ENCODE results near the gene MRPL38.
A peak's percentile ranks its signal among the peaks of the same experiment; 100 is the strongest.

The MRPL38 gene

GRCh38 chr17:75904749-75905521 lies at the start of gene MRPL38:
Gene MRPL38 (minus strand): TSS chr17:75904884. CDS start chr17:75904875, 9 bp downstream.
- Histone ChIP-seq H3K4me3 (peak within 1 kb of the TSS; percentile 82 to 97 (median 93)), H3K4me1 (peaks cover 32 to 50% (median 42%) of the 10 kb centered on the region in 10 experiments), H3K4me2 (peak within 1 kb of the TSS; percentile 80 to 99 (median 96)), H4K20me1 (peaks cover 0 to 4% (median 0%) of the 10 kb centered on the region in 11 experiments; a peak in 2 of 22 replicates), H3K36me3 (peaks cover 25 to 34% (median 31%) of the 10 kb centered on the region in 11 experiments), H3K9me3 (replicated peaks in 1 of 11) (no peaks in the 10 kb centered on the region), H3K27ac (peak within 1 kb of the TSS; percentile 79 to 93 (median 86)), H3K9ac (peak within 1 kb of the TSS; percentile 83 to 97 (median 92)), H3K27me3 (no peaks in the 10 kb centered on the region)
- TF ChIP-seq Cebpa-rat (IDR thresholded peaks at IDR 0.05): no peak

- Histone ChIP-seq H3K4me1 (peaks cover 0 to 48% (median 33%) of the 10 kb centered on the region in 10 experiments; a peak in 13 of 20 replicates), H4K20me1 (peaks cover 0 to 6% (median 0%) of the 10 kb centered on the region in 11 experiments; a peak in 3 of 22 replicates), H3K27me3 (no peaks in the 10 kb centered on the region), H3K27ac (peak overlapping the region in 2 of 11 experiments; percentile 37 to 51; a peak in 3 of 22 replicates), H3K9ac (peak overlapping the region in 4 of 11 experiments; percentile 32 to 50 (median 32); a peak in 3 of 22 replicates), H3K9me3 (replicated peaks in 1 of 11) (no peaks in the 10 kb centered on the region), H3K36me3 (peaks cover 90 to 100% (median 99%) of the 10 kb centered on the region in 11 experiments), H3K4me3 (no peak overlapping the region), H3K4me2 (peak overlapping the region in 8 of 11 experiments; percentile 13 to 79 (median 66); a peak in 15 of 22 replicates)
- TF ChIP-seq Cebpa-rat (IDR thresholded peaks at IDR 0.05): no peak
These were observed 46.3 kb upstream of the MRPL38 start for GRCh38 chr17:75950855-75951554.

DNA sequence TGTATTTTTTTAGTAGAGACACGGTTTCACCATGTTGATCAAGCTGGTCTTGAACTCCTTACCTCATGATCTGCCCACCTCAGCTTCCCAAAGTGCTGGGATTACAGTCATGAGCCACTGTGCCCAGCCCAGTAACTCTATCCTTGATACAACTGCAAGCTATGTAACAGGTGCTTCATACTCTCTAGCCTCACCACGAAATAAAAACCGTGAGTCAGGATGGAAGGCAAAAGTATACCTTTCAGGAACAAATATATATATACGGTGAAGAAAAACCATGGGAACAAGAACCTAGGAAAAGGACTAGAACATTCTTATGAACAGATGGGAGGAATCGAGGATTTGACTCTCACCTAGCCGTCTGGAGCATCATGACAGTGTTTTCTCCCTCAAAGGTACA lies 45.7 kb upstream of the MRPL38 start:
- no peaks in the 10 kb centered on the region for H3K27me3 ChIP-seq
- H4K20me1 ChIP-seq: peaks cover 0 to 6% (median 0%) of the 10 kb centered on the region in 11 experiments; a peak in 3 of 22 replicates
- H3K9me3 ChIP-seq (replicated peaks in 1 of 11): no peaks in the 10 kb centered on the region
- H3K4me3 ChIP-seq: no peak overlapping the region
- peaks cover 0 to 48% (median 33%) of the 10 kb centered on the region in 10 experiments; a peak in 13 of 20 replicates for H3K4me1 ChIP-seq
- peaks cover 87 to 100% (median 99%) of the 10 kb centered on the region in 11 experiments for H3K36me3 ChIP-seq
- no peak for TF ChIP-seq Cebpa-rat (IDR thresholded peaks at IDR 0.05)
- peak overlapping the region in 7 of 11 experiments; percentile 30 to 79 (median 72); a peak in 13 of 22 replicates for H3K4me2 ChIP-seq
- no peak overlapping the region for H3K27ac ChIP-seq
- peak overlapping the region in 1 of 11 experiments; percentile 32; a peak in 1 of 22 replicates for H3K9ac ChIP-seq

- no peak for TF ChIP-seq Cebpa-rat (IDR thresholded peaks at IDR 0.05)
- no peaks in the 10 kb centered on the region for H3K27me3 ChIP-seq
- peaks cover 49 to 75% (median 63%) of the 10 kb centered on the region in 11 experiments for H3K36me3 ChIP-seq
- H3K4me1 ChIP-seq: peaks cover 10 to 22% (median 13%) of the 10 kb centered on the region in 10 experiments
- H3K27ac ChIP-seq: no peak overlapping the region
- no peak overlapping the region for H3K9ac ChIP-seq
- H3K4me3 ChIP-seq: no peak overlapping the region
- H3K4me2 ChIP-seq: no peak overlapping the region
- H4K20me1 ChIP-seq: no peaks in the 10 kb centered on the region; a peak in 1 of 22 replicates
- no peaks in the 10 kb centered on the region for H3K9me3 ChIP-seq (replicated peaks in 1 of 11)
These were observed 40.5 kb upstream of the MRPL38 start for GRCh38 chr17:75945211-75945610.

- Histone ChIP-seq H3K4me3 (no peak overlapping the region), H3K27ac (no peak overlapping the region), H3K9me3 (replicated peaks in 1 of 11) (no peaks in the 10 kb centered on the region), H3K4me2 (no peak overlapping the region), H4K20me1 (no peaks in the 10 kb centered on the region; a peak in 1 of 22 replicates), H3K27me3 (no peaks in the 10 kb centered on the region), H3K9ac (no peak overlapping the region), H3K4me1 (peaks cover 13 to 20% (median 18%) of the 10 kb centered on the region in 10 experiments), H3K36me3 (peaks cover 32 to 58% (median 46%) of the 10 kb centered on the region in 11 experiments)
- TF ChIP-seq Cebpa-rat (IDR thresholded peaks at IDR 0.05): no peak
These were observed 38.8 kb upstream of the MRPL38 start for GRCh38 chr17:75943491-75943890.

- no peak overlapping the region for H3K4me2 ChIP-seq
- H3K36me3 ChIP-seq: peaks cover 22 to 47% (median 36%) of the 10 kb centered on the region in 11 experiments
- H3K4me3 ChIP-seq: no peak overlapping the region
- H3K9me3 ChIP-seq (replicated peaks in 1 of 11): no peaks in the 10 kb centered on the region
- H3K27me3 ChIP-seq: no peaks in the 10 kb centered on the region
- H3K9ac ChIP-seq: no peak overlapping the region
- peaks cover 13 to 20% (median 18%) of the 10 kb centered on the region in 10 experiments for H3K4me1 ChIP-seq
- TF ChIP-seq Cebpa-rat (IDR thresholded peaks at IDR 0.05): no peak
- no peak overlapping the region for H3K27ac ChIP-seq
- H4K20me1 ChIP-seq: no peaks in the 10 kb centered on the region; a peak in 1 of 22 replicates
These were observed 37.8 kb upstream of the MRPL38 start for GRCh38 chr17:75942473-75942872.

GRCh38 chr17:75941442-75941819 lies 36.7 kb upstream of the MRPL38 start:
- Histone ChIP-seq H3K4me3 (peak overlapping the region in 9 of 10 experiments; percentile 68 to 85 (median 76); a peak in 14 of 20 replicates), H3K27me3 (no peaks in the 10 kb centered on the region), H3K36me3 (peaks cover 12 to 37% (median 25%) of the 10 kb centered on the region in 11 experiments), H3K4me1 (peaks cover 13 to 20% (median 18%) of the 10 kb centered on the region in 10 experiments), H3K9me3 (replicated peaks in 1 of 11) (no peaks in the 10 kb centered on the region), H3K27ac (peak overlapping the region in 4 of 11 experiments; percentile 33 to 79 (median 72); a peak in 6 of 22 replicates), H4K20me1 (no peaks in the 10 kb centered on the region), H3K9ac (peak overlapping the region in 9 of 11 experiments; percentile 78 to 92 (median 85); a peak in 14 of 22 replicates), H3K4me2 (peak overlapping the region; percentile 59 to 98 (median 93))
- TF ChIP-seq Cebpa-rat (IDR thresholded peaks at IDR 0.05): no peak

DNA sequence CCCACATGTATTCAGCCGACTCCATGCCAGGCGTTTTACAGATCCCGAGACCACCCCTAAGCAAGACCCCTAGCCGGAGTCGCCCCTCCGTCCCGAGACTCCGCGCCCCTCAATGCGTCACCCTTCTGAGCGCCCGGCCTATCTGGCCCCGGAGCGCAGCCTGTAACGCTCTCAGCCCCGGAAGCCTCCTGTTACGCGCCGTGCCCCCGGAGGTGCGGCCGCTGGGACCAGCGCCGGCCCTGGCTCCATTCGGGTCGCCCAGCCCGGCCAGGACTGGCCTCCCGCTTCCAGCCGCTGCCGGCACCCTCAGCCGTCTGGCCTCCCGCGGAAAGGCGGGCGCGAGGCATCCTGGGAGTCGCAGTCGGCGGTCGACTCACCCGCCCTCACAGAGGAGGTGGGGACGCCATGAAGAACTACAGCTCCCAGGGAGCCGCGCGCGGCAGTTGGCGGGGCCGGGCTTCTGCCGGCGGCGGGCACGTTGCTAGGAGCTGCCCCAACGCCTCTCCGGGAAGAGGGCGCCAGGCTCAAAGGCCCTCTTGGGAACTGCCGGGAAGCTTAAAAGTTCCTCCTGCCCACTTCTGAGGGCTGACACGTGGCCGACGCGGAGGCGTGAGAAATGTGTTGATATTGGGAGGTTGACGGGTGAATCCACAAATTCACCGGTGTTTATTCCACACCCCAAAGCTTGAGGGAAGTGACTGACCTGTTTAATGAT lies 36.2 kb upstream of the MRPL38 start, which contains the start of gene FBF1:
Gene FBF1 (minus strand): TSS at position 316 of the 715 bp plus-strand sequence. CDS start 2,893 bp downstream, outside the sequence.
- H3K9me3 ChIP-seq (replicated peaks in 1 of 11): no peaks in the 10 kb centered on the region
- peak within 1 kb of the TSS; percentile 78 to 92 (median 85) for H3K9ac ChIP-seq
- no peaks in the 10 kb centered on the region for H3K27me3 ChIP-seq
- peaks cover 13 to 20% (median 18%) of the 10 kb centered on the region in 10 experiments for H3K4me1 ChIP-seq
- no peaks in the 10 kb centered on the region for H4K20me1 ChIP-seq
- H3K27ac ChIP-seq: peak within 1 kb of the TSS; percentile 57 to 83 (median 74)
- peak within 1 kb of the TSS; percentile 66 to 85 (median 76) for H3K4me3 ChIP-seq
- H3K36me3 ChIP-seq: peaks cover 8 to 32% (median 20%) of the 10 kb centered on the region in 11 experiments
- no peak for TF ChIP-seq Cebpa-rat (IDR thresholded peaks at IDR 0.05)
- peak within 1 kb of the TSS; percentile 82 to 98 (median 93) for H3K4me2 ChIP-seq
